Ramos (cell line): ENCODE measurements around the gene NEO1.

ENCODE experiments used
- in situ Hi-C: fragments of 300-500 bp; cut with MboI; formaldehyde crosslinking; loops from one replicate; pipeline ENCODE4 v1.14.3; 2022; ENCODE audit warnings: low sequenced_read_pairs; ENCODE audit not compliant: unreplicated experiment

Gene NEO1

DNA sequence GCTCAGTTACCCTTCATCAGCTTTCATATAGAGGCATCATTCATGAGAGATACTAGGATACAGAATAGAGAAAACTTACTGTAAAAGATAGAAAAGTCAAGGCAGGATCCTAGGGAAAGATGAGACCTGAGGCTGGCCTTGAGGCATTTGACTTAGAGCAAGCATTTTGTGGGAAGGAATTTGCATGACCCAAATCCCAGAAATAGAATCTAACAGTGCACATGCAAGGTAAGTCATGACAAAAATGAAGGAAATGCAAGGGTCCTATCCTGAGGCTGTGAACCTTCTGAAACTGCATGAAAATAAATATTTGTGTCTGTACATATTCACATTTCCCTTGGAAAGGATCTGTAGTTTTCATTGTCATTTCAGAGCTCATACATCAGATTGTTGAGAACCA, 194.2 kb downstream of the NEO1 start:
- in situ Hi-C loops: no loop called here

DNA sequence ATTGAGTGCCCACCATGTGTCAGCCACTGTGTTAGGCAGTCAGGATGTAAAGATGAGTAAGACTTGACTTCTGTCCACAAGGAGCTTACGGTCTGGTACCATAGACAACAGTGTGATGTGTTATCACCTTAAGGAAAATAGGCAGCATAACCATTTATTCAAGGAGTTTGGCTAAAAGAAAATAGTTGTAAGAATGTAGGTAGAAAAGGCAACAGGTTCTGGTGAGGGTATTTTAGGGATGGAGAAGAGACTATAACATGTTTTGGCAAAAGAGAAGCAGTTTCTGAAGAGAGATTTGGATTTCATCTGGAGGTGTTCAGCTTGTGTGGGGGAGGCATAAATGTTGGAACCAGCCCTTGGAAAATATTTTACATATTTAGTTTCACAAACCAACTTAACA, 194.6 kb downstream of the NEO1 start:
- in situ Hi-C loops: no loop called here

DNA sequence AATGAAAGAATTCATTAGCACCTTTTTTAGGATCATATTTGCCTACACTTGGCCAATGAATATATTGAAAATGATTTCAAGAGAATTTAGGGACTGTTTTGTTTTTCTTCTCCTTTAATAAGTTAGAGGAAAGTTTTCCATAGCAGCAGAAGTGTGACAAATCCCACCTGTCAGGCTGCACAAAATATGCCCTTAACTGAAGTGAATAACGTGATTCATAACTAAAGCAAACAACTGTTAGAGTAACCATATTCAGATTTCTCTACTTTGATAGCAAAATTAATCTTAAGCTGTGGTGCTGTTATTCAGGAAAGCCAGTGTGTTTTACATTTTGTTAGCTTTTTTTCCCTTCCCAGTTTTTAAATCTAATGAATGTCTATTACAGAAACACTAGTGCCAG, 195.1 kb downstream of the NEO1 start:
- in situ Hi-C loops: no loop called here

DNA sequence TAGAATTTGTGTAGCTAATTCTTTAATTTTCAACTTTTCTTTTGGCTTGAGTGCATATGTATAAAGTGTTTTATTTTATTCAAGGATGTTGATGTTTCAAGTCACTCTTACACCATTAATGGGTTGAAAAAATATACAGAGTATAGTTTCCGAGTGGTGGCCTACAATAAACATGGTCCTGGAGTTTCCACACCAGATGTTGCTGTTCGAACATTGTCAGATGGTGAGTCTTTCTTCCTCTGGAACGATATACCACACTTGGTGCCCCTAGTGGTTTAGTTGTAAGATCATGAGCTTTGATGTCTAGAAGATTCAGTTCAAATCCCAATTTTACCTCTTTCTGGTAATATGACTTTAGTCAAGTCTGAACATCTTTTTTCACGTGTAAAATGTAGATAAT, 197.2 kb downstream of the NEO1 start:
- in situ Hi-C loops: no loop called here

DNA sequence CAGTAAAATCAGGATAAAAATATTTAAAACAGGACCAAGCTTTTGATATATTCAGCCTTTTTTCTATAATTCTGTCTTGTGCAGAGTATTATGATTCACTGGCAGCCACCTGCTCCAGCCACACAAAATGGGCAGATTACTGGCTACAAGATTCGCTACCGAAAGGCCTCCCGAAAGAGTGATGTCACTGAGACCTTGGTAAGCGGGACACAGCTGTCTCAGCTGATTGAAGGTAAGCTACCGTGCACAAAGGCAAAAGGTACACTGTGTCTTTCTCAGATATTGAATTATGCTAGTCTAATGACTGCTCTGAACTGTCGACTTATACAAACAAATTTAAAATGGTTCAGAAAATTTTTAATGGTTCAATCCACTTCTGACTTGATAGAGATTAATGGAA, 202.3 kb downstream of the NEO1 start:
- in situ Hi-C loops: no loop called here

DNA sequence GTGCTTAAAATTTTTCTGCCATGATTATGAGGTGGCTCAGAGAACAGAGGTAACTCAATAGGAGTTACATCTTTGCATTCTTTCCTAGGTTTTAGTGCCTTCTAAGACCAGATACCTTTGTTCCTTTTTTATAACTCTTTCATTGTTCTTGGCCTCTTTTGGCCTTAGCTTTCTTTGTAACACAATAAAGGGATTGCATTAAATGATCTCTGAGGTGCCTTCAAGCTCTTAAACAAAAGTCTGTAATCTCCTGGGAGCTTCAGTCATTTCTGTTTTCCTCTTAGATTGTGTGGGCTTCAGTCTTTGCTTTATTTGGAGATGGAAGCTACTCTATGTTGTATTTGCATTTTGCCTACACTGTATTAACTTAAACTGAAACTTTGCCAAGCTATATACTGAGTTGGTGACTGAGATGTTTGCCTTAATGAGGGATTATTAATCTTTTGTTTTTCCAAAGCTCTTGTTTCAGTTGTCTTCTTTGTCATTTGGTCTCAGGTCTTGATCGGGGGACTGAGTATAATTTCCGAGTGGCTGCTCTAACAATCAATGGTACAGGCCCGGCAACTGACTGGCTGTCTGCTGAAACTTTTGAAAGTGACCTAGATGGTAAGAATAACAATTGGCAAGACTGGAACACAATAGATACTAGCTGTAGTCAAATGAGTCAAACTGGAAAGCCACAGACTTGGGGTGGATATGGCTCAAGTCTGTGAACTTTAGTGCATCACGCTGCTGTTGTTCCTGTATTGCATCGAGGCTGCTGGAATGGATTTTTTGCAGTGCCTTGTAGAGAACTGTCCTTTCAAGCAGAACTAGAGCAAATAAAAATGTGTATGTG, 206.2 kb downstream of the NEO1 start:
- in situ Hi-C loops: no loop called here

DNA sequence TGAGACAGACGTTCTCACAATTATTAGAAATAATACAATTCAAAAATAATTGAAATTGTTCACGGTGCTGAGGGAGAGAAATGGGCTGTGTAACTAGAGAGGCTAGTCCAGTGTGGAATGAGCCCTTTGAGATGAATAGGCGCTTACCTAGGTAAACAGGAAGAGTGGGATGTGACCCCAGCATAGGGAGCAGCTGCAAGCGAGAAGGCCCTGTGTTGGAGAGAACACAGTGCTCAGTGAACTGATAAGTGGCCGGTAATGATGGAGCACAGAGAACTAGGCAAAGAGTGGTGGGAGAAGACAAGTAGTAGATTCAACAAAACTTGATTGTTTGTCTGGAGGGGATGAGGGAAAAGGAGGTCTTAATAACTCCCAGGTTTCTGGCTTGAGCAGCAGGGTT, 212.6 kb downstream of the NEO1 start:
- in situ Hi-C loops: no loop called here

DNA sequence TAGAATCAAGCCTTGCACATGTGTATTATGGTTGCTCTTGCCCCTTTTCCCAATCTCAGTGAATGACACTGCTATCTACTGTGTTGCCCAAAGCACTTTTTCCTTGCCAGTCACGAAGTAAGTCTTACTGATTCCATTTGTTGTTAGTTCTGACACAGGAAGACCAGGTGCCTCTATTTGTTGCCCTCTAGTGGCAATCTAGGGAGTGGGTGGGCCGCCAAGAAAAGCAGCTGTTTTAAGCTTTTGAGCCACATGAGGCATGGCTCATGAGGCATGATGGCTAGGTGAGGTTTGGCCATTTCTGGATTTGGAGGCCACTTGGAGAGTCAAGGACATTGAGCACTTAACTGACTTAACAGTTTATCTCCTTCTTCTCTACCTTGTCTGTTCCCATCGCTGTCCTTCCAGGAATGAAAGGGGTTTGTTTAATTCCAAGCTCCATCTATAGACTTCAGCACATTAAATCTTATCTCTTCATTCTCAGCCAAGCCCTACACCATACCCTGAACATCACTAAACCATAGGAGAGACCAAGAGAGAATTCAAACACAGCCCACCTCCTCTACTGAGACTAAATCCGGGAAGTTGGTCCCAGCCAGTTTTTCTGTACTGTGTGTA, 213.4 kb downstream of the NEO1 start:
- in situ Hi-C loops: no loop called here

DNA sequence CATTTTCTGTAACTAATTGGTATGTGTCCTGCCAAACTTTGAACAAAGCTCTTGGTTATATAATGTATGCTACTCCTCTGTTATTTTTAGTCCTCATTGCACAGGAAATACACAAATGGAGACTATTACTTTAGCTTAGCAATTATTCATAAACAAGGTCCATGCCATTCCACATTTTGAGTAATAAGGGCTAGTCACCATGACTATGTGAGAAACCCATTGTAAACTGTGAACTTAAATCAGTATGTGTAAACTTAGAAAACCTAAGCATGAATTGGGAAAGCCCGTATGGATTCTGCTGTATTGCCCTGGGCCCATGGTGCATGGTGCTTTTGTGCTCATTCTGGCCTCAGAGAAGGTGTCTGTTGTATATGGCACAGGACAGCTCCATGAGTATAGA, 216.2 kb downstream of the NEO1 start:
- in situ Hi-C loops: no loop called here

DNA sequence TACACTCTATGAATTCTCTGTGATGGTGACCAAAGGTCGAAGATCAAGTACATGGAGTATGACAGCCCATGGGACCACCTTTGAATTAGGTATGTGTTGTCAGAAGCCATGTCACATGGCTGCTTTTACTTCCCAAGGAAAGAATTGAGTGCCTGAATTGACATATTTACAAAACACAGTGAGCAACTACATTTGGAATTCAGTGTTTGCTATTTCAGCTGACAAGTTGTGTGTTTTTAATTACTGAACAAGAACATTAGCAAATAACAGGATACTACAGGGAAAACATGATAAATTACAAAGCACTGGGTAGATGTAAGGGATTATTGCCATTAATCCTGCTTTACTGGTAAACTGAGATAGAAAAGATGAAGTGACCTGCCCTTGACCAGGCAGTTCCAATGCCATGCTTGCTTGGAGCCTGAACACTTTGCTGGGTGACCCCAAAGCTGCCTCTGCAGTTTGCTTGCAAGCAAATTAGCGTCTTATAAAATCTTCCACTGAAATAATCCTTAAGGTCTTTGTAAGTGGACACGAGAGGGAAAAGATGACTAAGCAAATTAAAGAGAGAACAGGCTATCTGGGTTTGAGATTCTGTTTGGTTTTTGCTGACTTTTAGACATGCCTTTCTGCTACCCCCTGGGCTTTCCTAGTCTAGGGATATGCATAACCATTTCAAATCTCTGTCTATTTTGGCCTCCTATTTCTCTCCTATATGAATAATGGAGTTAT, 218.3 kb downstream of the NEO1 start:
- in situ Hi-C loops: no loop called here

DNA sequence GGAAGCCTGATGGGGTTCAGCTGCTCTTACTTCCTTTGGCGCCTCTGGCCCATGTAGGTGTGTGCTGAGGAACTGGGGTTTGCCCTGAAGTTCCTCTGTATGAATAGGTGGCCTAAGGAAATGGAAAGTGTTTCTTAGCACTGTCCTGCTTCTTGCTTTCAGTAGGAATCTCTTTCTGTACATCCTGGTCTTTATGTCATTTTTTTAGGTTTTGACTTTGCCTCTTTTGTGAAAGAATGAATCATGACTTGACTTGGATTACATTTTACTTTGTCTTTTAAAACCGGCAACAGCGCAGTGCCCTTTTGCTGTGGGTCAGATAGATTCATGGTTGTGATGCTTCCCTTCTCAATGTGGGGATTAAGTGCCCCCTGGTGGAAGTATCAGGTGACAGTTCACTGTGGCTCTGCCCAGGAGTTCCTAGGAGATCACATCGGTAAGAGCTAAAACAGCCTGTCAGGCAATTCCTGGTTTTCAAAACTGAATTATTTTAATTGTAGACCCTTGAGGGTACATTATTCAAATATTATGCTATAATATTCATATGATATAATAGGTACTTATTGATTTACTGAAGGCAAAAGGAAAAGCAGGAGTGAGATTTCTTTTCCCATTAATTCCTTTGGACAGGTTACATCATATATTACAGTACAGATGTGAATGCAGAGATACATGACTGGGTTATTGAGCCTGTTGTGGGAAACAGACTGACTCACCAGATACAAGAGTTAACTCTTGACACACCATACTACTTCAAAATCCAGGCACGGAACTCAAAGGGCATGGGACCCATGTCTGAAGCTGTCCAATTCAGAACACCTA, 221.1 kb downstream of the NEO1 start:
- in situ Hi-C loops: no loop called here

DNA sequence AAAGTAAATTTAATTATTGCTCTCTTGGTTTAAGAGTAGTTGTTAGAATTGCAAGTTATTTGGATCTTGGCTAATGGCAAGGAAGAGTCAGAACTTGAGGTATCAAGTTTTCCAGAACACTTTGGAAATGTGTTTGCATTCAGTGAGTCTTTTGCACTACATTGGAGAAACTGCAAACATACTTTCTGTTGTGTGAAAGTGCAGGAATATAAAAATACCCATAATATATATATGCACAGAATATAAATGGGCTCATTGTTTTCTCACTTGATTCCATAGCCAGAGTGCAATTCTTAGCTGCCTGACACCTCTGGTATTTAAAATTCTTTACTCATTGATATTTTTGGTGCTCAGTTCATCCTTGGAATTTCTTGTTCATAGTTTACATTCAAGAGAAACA, 223.6 kb downstream of the NEO1 start:
- in situ Hi-C loops: no loop called here

DNA sequence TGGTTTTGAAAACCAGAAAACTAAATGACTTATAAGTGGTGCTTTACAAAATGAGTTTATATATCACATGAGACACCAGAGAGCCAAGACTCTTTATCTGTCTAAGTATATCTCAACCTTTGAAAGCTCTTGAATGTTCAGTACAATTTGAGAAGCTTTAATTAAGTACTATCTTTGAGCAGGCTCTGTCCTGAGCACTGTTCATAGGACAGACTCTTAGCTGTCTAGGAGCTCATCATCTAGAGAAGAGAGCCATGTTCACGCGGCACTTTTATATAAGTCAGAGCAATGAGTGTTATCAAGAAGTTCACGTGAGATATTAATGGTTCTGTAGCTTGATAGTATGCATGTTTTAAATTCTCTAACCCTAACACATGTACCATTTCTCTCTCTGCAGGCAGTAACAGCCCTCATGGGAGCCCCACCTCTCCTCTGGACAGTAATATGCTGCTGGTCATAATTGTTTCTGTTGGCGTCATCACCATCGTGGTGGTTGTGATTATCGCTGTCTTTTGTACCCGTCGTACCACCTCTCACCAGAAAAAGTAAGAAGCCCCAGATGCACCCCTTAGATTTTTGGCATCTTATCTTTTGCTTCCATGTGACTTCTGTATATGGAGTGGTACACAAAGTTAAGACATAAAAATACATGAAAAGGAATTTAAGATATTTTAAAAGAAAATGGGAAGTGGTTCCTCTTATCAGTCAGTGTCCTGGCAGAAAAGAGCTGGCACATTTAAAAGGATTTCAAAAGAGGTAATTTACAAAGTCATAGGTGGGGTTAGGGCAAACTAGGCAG, 230.5 kb downstream of the NEO1 start:
- in situ Hi-C loops: no loop called here

DNA sequence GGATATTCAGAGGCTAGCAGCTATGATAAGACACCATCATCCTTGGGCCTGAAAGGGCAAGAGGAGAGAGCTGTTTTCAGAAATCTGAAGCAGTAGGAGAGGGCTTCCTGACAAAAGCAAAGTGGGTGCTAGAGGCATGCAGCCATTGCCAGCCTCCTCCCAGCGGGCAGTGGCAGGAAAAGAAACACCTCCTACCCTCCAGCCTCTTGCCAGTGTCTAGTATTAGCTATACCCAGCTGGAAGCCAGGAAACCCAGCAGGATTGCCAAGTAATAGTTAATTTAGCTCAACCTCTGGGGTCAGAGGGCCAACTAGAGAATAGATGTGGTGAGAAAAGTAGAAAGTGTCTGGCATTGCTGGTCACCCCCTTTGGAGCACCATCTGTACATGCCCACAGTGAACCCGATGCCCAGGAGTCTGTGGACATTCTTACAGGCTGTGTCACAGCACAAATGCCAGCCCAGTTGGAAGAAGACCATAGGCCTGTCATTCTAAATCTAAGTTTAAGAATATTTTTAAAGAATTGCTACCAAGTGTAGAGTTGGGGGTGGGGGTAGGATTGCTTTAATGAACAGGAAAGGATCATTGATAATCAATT, 231.2 kb downstream of the NEO1 start:
- in situ Hi-C loops: no loop called here

DNA sequence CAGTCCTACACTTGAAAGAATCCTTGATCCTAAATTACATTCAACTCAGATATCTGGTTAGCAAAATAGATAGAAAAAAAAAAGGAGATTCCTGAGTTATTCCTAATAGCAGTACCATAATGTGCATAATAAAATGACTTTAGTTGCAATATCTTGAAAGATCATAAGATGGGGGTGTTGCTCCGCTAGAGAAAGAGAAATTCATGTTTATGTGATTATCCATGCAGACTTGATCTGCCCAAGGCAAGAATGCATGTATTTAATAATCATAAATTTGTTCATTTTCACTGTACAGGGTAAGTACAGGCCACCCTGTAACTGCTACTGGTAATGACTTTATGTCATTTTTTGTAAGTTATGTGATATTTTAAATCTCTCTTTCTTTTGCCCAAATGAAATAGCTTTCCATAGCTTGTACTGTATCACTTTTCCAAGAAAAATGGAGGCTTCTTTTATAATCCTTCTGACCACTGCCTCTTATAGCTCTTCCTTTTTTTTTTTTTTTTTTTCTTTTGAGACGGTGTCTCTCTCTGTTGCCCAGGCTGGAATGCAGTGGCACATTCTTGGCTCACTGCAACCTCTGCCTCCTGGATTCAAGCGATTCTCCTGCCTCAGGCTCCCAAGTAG, 231.9 kb downstream of the NEO1 start:
- in situ Hi-C loops: no loop called here

DNA sequence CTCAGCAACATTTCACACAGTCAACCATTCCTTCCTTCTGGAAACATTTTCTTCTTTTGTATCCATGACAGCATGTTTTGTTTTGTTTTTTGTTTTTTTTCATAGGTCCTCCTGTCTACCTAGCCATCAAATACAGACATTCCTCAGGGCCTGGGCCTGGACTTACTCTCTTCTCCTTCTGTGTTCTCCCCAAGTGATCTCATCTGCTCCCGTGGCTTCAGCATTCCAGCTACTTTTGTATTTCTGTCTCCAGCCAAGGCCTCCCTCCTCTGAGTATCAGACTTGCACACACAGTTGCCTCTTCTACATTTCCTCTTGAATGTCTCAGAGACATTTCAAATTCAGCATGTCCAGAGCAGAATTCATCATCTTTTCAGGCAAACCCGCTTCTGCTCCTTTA, 234.0 kb downstream of the NEO1 start:
- in situ Hi-C loops: no loop called here

DNA sequence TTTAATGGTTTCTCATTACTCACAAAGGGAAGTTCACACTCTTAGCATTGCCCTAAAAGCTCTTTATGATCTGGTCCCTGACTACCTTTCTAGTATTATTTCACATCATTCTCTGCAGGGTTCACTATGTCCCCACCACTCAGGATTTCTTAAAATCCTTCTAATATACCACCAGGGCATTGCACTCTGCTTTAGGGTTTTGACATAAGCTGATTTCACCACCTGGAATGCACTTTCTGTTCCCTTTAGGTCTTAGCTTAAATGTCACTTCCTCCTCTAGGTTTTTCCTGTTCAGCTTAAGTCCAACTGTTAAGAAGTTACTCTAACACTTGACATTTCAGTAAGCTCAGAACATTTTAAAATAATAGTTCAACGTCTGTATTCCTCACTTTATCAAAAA, 234.8 kb downstream of the NEO1 start:
- in situ Hi-C loops: no loop called here

DNA sequence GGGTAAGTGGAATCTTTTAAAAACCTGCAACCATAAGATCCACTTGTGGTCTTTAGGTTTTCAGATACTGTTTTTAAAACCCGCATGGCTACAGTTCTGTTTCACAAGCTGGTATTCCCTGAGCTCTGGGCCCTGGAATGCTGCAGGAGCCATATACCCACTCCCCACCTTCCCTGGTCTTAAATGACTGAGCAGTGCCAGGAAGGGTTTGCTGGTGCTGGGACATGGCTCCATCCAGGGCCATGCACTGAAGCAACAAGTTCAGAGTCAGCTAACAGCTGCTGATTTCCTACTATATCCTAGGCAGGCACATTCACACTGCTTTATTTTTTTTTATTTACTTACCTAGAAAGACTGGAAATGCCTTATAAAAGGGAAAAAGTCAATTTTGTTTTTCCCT, 239.2 kb downstream of the NEO1 start:
- in situ Hi-C loops: no loop called here

DNA sequence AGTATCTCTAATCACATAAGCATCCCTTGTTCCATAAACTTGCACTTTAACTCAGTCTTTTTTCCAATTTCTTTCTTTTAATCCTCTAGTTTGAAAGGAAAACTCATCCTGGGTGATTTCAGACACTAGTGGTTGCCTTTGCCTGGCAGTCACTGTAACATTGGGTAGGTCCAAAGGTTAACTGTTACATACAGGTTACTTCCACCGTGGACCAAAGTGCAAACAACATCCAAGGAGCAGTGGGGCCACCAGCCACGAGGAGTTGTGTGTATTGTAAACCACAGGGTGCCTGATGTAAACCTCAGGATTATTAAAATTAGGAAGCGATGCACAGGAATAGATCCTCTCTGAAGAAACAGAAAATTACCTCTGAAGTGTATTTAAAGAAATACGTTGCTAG, 241.5 kb downstream of the NEO1 start:
- in situ Hi-C loops: no loop called here
